ENCODE measurements around the gene FGF10.

- no peak for TF ChIP-seq EZH2 (IDR thresholded peaks at IDR 0.05; ENCODE audit: low read length, missing control alignments)
- TF ChIP-seq CTCF (conservative IDR thresholded peaks at IDR 0.05 in 1 of 2, IDR thresholded peaks at IDR 0.05 in 1 of 2; ENCODE audit: low read depth in 1 of 2, low read length in 2 of 2), result no peak
Observed at GRCh38 chr5:44266882-44267576, 122.2 kb downstream of the FGF10 start.

Measured in fibroblast of lung (primary cell).